Bronchial epithelial cell (primary cell): ENCODE measurements around the gene IFNG-AS1. TPM values are rescaled to one million over a fixed set of nuclear protein-coding genes. Genes with fewer than 3 reads are reported as not detected.

ENCODE experiments used
- DNase-seq: peaks from one replicate; pipeline ENCODE4 v3.0.0-alpha.2; 2010; ENCODE audit warnings: low read depth
- FAIRE-seq: peaks from 2 replicates; lab custom pipeline; 2011; peaks lifted over from hg19 to GRCh38; lab: Jason Lieb, UNC
- H3K27me3 ChIP-seq: 2 replicates; pipeline ENCODE4 v1.5.1; 2011; ENCODE audit warnings: low read length; ENCODE audit not compliant: control insufficient read depth, insufficient read depth
- H3K36me3 ChIP-seq: 2 replicates; pipeline ENCODE4 v1.5.1; 2011; ENCODE audit warnings: low read length; ENCODE audit not compliant: control insufficient read depth, insufficient read depth
- H3K4me3 ChIP-seq: 2 replicates; pipeline ENCODE4 v1.5.1; 2011; ENCODE audit warnings: mild to moderate bottlenecking, low read depth, low read length, control low read depth
- total RNA-seq: library from RNA; depleted of rRNA; stranded (reverse); fragments of >200 nt; gene quantifications from 2 replicates; pipeline ENCODE4 v1.2.1, GENCODE V29; 2014
- TF ChIP-seq, protein P1 (sequence below): IDR thresholded peaks from 2 replicates; pipeline ENCODE4 v1.5.1; 2011; ENCODE audit warnings: mild to moderate bottlenecking, moderate library complexity, low read length, control low read depth, inconsistent platforms; ENCODE audit not compliant: insufficient read depth, severe bottlenecking

Gene IFNG-AS1
- total RNA-seq, 1 donor from 2014 or later = not detected

DNA sequence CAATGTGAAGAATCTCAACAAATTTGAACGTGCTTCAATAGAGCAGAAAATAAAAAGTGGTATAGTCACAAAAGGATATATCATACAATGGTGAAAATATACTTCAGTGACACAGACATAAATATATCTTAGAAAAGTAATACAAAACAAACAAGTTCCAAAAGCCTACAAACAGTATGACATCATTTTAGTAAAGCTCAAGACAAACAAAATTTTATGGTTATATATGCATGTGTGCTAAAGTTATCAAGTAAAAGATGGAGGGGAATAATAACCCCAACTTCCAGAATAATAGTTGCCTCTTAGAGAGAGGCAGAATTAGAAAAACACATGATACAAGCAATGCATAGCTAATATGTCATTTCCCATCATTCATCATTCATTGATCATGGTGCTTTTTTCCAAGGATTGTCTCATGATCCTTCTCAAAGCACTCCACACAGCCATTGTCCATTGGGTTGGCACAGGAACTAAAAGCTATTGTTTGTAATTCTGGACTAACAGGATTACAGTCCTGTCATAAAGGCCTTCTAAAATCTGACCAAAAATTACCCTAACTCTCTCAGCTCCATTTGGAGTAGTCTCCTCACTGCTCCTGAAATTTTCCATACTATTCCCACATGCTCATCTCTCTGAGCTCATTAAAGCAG lies 59.5 kb downstream of the IFNG-AS1 start:
- Histone ChIP-seq H3K4me3 (no peak overlapping the region), H3K36me3 (no peaks in the 10 kb centered on the region), H3K27me3 (no peaks in the 10 kb centered on the region)
- no peak for DNase-seq
- no peak for FAIRE-seq
- TF ChIP-seq, protein P1, sequence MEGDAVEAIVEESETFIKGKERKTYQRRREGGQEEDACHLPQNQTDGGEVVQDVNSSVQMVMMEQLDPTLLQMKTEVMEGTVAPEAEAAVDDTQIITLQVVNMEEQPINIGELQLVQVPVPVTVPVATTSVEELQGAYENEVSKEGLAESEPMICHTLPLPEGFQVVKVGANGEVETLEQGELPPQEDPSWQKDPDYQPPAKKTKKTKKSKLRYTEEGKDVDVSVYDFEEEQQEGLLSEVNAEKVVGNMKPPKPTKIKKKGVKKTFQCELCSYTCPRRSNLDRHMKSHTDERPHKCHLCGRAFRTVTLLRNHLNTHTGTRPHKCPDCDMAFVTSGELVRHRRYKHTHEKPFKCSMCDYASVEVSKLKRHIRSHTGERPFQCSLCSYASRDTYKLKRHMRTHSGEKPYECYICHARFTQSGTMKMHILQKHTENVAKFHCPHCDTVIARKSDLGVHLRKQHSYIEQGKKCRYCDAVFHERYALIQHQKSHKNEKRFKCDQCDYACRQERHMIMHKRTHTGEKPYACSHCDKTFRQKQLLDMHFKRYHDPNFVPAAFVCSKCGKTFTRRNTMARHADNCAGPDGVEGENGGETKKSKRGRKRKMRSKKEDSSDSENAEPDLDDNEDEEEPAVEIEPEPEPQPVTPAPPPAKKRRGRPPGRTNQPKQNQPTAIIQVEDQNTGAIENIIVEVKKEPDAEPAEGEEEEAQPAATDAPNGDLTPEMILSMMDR = no peak

DNA sequence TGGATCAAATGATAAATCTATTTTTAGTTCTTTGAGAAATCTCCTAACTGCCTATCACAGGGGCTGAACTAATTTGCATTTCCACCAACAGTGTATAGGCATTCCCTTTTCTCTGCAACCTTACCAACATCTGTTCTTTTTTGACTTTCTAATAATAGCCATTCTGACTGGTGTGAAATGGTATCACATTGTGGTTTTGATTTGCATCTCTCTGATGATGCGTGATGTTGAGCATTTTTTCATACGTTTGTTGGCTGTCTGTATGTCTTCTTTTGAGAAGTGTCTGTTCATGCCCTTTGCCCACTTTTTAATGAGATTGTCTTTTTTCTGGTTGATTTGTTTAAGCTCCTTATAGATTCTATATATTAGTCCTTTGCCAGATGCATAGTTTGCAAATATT lies 67.1 kb downstream of the IFNG-AS1 start:
- TF ChIP-seq, protein P1 = no peak
- H3K4me3 ChIP-seq = no peak overlapping the region
- FAIRE-seq = no peak
- no peak for DNase-seq
- no peaks in the 10 kb centered on the region for H3K36me3 ChIP-seq
- H3K27me3 ChIP-seq = no peaks in the 10 kb centered on the region

DNA sequence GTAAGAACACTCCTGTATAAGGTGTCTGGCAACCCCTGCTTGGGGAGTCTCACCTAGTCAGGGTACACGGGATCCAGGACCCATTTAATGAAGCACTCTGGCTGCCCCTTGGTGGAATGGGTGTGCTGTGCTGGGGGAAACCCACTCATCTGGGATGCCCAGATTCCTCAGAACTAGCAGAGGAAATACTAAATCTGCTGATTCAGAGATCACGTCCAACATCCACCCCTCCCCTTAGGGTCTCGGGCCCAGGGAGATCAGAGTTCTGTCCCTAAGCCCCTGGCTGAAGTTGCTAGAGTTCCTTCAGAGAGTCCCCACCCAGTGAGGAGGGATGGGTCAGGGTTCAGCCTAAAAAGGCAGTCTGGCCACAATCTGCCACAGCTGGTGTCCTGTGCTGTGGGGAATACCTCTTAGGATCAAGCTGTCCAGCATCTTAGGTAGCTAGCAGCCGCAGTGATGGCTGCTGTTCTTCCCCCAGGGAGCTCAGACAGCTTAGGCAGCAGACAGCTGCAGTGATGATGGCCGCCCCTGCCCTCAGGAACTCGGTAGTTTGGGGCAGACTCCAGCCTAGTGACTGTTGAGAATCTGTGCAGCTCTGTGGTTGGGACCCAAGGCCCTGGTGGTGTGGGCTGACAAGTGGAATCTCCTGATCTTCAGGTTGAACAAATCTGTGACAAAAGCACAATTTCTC lies 74.8 kb downstream of the IFNG-AS1 start:
- no peaks in the 10 kb centered on the region for H3K36me3 ChIP-seq
- no peaks in the 10 kb centered on the region for H3K27me3 ChIP-seq
- DNase-seq = no peak
- FAIRE-seq = no peak
- TF ChIP-seq, protein P1 = no peak
- no peak overlapping the region for H3K4me3 ChIP-seq

DNA sequence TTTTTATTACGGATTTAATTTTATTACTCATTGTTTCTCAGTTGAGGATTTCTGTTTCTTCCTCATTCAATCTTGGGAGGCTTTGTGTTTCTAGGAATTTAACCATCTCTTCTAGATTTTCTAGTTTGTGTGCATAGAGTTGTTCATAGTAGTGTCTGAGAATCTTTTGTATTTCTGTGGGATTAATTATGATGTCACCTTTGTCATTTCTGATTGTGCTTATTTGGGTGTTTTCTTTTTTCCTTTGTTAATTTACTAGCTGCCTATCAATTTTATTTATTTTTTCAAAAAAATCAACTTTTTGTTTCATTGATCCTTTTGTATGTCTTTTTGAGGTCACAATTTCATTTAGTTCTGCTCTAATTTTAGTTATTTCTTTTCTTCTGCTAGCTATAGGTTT lies 75.9 kb downstream of the IFNG-AS1 start:
- no peak for DNase-seq
- TF ChIP-seq, protein P1 = no peak
- Histone ChIP-seq H3K27me3 (no peaks in the 10 kb centered on the region), H3K36me3 (no peaks in the 10 kb centered on the region), H3K4me3 (no peak overlapping the region)
- no peak for FAIRE-seq

DNA sequence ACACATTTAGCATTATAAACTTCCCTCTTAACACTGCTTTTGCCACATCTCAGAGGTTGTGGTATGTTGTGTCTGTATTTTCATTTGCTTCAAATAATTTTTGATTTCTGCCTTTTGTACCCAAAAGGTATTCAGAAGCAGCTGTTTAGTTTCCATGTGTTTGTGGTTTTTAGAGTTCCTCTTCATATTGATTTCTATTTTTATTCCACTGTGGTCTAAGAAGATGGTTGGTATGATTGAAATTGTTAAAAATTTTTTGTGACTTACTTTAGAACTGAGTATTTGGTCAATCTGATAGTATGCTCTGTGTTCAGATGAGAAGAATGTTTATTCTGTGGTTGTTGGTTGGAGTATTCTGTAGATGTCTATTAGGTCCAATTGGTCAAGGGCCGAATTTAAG lies 76.4 kb downstream of the IFNG-AS1 start:
- Histone ChIP-seq H3K36me3 (no peaks in the 10 kb centered on the region), H3K4me3 (no peak overlapping the region), H3K27me3 (no peaks in the 10 kb centered on the region)
- DNase-seq (no peak), FAIRE-seq (no peak)
- TF ChIP-seq, protein P1 = no peak
